ENCODE data around the gene SLC25A36.
"Not testable (repeated sequence)": the region's sequence is repeated elsewhere in the genome, so short reads cannot be mapped to it uniquely, and the experiment has no call there.

SLC25A36 gene

DNA sequence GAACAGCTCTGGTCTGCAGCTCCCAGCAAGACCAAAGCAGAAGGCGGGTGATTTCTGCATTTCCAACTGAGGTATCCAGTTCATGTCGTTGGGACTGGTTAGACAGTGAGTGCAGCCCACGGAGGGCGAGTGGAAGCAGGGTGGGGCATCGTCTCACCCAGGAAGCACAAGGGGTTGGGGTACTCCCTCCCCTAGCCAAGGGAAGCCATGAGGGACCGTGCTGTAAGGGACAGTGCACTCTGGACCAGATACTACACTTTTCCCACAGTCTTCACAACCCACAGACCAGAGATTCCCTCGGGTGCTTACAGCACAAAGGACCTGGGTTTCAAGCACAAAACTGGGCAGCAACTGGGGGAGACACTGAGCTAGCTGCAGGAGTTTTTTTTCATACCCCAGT is 8.5 kb upstream of the SLC25A36 start:
- H3K27me3 ChIP-seq (ENCODE audit: insufficient read depth, low read depth, severe bottlenecking): no peaks in the 10 kb centered on the region
- H3K9me3 ChIP-seq (ENCODE audit: severe bottlenecking): no peaks in the 10 kb centered on the region
- H3K36me3 ChIP-seq: no peaks in the 10 kb centered on the region
- no peak for DNase-seq
- TF ChIP-seq, protein P1, sequence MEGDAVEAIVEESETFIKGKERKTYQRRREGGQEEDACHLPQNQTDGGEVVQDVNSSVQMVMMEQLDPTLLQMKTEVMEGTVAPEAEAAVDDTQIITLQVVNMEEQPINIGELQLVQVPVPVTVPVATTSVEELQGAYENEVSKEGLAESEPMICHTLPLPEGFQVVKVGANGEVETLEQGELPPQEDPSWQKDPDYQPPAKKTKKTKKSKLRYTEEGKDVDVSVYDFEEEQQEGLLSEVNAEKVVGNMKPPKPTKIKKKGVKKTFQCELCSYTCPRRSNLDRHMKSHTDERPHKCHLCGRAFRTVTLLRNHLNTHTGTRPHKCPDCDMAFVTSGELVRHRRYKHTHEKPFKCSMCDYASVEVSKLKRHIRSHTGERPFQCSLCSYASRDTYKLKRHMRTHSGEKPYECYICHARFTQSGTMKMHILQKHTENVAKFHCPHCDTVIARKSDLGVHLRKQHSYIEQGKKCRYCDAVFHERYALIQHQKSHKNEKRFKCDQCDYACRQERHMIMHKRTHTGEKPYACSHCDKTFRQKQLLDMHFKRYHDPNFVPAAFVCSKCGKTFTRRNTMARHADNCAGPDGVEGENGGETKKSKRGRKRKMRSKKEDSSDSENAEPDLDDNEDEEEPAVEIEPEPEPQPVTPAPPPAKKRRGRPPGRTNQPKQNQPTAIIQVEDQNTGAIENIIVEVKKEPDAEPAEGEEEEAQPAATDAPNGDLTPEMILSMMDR (IDR thresholded peaks at IDR 0.05; ENCODE audit: low read depth, low read length): no peak
- H3K4me3 ChIP-seq (ENCODE audit: low read depth, low read length): no peak overlapping the region
- H3K27ac ChIP-seq: no peak overlapping the region

DNA sequence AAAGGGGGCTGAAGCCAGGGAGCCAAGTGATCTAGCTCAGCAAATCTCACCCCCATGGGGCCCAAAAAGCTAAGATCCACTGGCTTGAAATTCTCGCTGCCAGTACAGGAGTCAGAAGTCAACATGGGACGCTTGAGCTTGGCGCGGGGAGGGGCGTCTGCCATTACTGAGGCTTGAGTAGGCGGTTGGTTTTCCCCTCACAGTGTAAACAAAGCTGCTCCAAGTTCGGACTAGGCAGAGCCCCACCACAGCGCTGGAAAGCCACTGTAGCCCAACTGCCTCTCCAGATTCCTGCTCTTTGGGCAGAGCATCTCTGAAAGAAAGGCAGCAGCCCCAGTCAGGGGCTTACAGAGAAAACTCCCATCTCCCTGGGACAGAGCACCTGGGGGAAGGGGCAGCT is 8.1 kb upstream of the SLC25A36 start:
- Histone ChIP-seq H3K36me3 (no peaks in the 10 kb centered on the region), H3K27me3 (ENCODE audit: insufficient read depth, low read depth, severe bottlenecking) (no peaks in the 10 kb centered on the region), H3K4me3 (ENCODE audit: low read depth, low read length) (no peak overlapping the region), H3K27ac (no peak overlapping the region), H3K9me3 (ENCODE audit: severe bottlenecking) (no peaks in the 10 kb centered on the region)
- DNase-seq: no peak
- TF ChIP-seq, protein P1 (IDR thresholded peaks at IDR 0.05; ENCODE audit: low read depth, low read length): no peak

DNA sequence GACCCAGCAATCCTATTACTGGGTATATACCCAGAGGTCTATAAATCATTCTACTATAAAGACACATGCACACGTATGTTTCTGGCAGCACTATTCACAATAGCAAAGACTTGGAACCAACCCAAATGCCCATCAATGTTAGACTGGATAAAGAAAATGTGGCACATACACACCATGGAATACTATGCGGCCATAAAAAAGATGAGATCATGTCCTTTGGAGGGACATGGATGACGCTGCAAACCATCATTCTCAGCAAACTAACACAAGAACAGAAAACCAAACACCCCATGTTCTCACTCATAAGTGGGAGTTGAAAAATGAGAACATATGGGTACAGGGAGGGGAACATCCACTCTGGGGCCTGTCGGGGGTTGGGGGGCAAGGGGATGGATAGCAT is 2.3 kb upstream of the SLC25A36 start:
- not testable (repeated sequence) for H3K36me3 ChIP-seq; DNase-seq; H3K27ac ChIP-seq; H3K4me3 ChIP-seq (ENCODE audit: low read depth, low read length); H3K27me3 ChIP-seq (ENCODE audit: insufficient read depth, low read depth, severe bottlenecking); H3K9me3 ChIP-seq (ENCODE audit: severe bottlenecking)

DNA sequence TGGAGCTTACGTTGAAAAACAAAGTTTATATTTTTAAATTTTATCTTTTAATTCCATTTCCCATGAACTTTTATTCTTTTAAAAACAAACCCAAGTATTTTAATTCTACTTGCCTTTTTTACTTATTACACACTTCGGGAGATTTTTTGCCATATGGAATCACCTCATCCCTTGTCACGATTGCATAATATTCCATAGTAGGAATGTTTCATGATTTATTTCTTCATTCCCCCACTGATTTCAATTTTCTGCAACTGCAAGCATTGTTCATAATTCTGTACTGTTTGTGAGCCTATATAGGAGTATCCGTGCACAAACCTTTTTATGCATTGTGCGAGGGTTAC is 574 bp upstream of the SLC25A36 start:
- H3K9me3 ChIP-seq (ENCODE audit: severe bottlenecking): no peaks in the 10 kb centered on the region
- H3K27ac ChIP-seq: peak overlapping the region; percentile 98
- H3K27me3 ChIP-seq (ENCODE audit: insufficient read depth, low read depth, severe bottlenecking): no peaks in the 10 kb centered on the region
- H3K4me3 ChIP-seq (ENCODE audit: low read depth, low read length): peak overlapping the region; percentile 93
- TF ChIP-seq, protein P1 (IDR thresholded peaks at IDR 0.05; ENCODE audit: low read depth, low read length): no peak
- H3K36me3 ChIP-seq: peaks cover 12% of the 10 kb centered on the region
- DNase-seq: no peak

DNA sequence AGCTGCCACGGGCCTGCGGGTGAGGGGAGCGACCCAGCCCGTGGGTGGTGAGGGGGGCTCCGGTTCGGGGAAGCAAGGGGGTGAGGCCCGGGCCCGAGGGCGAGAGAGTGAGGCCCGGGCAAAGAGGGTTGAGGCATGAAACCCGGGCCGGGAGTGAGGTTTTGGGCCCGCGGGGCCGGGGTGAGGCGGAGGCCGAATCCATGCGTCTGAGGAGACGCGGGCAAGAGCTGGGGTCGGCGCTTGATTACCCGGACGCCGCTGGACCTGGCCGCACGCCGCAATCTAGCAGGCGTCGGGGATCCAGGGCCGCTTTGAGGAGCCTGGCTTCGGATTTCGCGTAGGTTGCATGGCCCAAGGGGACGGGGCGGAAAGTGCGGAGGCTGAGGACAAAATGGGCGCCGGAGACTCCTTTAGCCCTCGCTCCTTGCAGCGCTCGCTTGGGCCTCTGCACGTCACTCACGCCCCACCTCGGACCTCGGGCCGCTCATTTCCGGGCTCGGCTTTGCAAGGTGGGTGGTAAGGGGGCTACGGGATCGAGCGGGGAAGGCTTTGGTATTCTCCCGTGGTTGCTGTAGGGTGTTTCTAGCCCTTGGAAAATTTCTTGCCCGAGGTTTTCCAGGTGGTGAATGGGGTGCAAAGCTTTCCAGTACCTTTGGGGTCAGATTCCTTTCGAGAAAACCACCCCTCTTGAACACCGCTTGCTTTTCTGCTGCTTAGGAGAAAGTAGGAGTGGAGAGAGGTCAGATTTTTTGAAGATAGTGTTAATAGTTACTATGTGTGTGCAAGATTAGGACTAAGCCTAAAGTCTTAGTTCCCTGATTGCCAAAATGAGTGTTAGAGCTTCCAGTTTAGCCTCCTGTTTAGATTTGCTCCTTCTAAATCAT is 827 bp downstream of the SLC25A36 start:
- Histone ChIP-seq H3K27ac (peak overlapping the region; percentile 98), H3K4me3 (ENCODE audit: low read depth, low read length) (peak overlapping the region; percentile 93), H3K27me3 (ENCODE audit: insufficient read depth, low read depth, severe bottlenecking) (no peaks in the 10 kb centered on the region), H3K9me3 (ENCODE audit: severe bottlenecking) (no peaks in the 10 kb centered on the region), H3K36me3 (peaks cover 22% of the 10 kb centered on the region)
- TF ChIP-seq, protein P1 (IDR thresholded peaks at IDR 0.05; ENCODE audit: low read depth, low read length): no peak
- peak; percentile 72 for DNase-seq

DNA sequence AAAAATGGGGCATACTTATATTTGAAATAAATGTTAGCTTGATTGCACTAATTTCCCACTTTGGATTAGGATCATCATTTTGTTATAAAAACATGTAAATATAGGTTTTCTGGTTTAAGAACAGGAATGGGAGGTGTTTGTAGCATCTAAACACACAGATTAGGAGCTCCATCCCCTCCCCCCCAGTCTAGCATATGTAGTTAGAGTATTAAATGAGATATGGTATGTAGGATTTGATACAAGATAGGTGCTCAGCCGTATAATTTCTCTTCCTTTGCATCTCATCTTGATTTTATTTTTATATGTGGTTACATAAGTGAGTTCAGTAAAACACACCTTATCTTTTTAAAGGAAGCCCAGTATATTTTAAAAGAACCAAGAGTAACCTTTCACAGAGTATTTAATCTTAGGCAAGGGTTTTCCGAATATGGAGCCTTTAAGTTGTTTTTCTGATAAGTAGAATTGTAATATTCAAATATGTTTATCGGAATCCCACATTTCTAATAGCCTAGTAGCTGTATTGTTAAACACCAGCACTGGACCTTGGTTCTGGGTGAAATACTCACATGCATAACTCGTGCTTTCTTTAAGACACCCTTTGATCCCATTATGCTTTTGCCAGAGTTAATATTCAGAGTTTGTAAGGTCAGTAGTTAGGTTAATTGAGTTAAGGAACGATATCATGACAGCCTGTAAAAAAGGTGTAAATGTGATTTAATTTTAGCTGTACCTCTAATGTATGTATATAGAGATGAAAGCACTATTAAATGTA is 2.3 kb downstream of the SLC25A36 start:
- Histone ChIP-seq H3K27ac (no peak overlapping the region; the same call in 1 of the 2 replicates), H3K27me3 (ENCODE audit: insufficient read depth, low read depth, severe bottlenecking) (no peaks in the 10 kb centered on the region), H3K36me3 (peaks cover 29% of the 10 kb centered on the region), H3K4me3 (ENCODE audit: low read depth, low read length) (no peak overlapping the region; the same call in 1 of the 2 replicates), H3K9me3 (ENCODE audit: severe bottlenecking) (no peaks in the 10 kb centered on the region)
- no peak for DNase-seq
- TF ChIP-seq, protein P1 (IDR thresholded peaks at IDR 0.05; ENCODE audit: low read depth, low read length): no peak

Data from WERI-Rb-1 (cell line).